Activated naive CD4-positive, alpha-beta T cell treated with anti-CD3 and anti-CD28 coated beads, Interleukin-2, amount 50 U/mL, for 16 hours (primary cell): Measurements from ENCODE around the gene PEX5.
A peak's percentile ranks its signal among the peaks of the same experiment; 100 is the strongest.
"Not testable (repeated sequence)": the region's sequence is repeated elsewhere in the genome, so short reads cannot be mapped to it uniquely, and the experiment has no call there.

ENCODE experiments used
- DNase-seq: peaks from one replicate; pipeline ENCODE4 v3.0.0-alpha.2; 2020

The PEX5 gene

DNA sequence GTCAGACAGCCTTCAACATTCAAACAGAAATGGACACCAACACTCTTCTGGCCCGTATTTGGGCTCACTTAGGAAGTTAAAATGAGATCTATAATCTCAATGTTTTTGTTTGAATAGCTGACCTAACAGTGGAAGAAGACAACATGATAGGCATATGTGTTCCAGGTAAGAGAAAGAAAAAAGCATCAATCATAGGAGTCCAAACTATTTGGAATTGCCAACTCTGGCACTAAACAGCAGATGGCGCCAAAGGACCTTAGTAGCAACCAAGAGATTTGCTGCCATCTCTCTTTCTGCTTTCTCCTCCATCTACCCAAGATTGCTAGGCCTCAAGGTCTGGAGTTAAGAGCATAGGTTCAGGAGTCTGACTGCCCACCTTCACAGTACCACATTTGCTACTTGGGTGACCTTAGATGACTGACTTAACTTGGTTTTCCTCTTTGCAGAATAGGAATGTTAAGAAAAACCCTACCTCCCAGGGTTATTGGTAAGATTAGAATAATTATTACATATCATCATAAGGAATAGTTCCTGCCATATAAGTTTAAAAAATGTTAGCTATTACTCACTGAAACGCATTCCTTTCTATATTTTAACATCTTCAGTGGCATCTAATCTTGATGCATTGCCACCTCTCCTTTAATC lies 30.2 kb downstream of the PEX5 start:
- peak; percentile 73 for DNase-seq

DNA sequence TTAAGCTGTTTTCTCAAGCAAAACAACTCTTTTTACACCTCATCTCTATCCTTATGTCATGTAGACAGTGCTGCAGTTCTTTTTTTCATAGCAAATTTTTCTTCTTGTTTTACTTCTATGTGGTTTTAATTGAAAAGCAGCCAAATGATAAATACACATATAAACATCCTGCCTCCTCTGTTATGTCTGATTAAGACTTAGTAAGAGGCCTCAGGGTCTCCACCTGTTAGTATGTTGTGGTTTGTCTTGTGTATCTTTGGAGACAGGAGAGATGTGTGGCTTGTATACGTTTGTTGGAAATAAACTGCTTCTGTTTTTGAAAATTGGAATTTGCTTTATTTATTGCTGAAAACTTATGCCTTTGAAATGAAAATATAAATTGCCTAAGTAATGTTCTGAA lies 32.0 kb downstream of the PEX5 start:
- DNase-seq, result no peak

DNA sequence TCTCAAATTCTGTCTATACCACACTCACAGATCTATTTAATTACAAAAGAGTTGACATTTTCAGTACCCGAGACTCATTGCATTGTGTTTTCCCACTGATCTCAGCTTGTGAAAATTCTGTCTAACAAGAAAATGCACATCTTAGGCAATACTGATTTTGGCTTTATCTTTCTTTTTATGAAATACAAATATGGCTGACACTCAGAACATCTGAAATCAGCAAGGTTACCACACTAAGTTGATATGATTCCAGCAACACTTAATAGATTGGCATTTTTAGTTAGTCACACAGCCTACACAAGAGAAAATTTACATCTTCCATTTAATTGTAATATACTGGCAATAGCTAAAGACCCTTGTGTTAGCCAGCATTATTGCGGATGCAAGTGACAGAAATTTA lies 40.3 kb downstream of the PEX5 start:
- no peak for DNase-seq

DNA sequence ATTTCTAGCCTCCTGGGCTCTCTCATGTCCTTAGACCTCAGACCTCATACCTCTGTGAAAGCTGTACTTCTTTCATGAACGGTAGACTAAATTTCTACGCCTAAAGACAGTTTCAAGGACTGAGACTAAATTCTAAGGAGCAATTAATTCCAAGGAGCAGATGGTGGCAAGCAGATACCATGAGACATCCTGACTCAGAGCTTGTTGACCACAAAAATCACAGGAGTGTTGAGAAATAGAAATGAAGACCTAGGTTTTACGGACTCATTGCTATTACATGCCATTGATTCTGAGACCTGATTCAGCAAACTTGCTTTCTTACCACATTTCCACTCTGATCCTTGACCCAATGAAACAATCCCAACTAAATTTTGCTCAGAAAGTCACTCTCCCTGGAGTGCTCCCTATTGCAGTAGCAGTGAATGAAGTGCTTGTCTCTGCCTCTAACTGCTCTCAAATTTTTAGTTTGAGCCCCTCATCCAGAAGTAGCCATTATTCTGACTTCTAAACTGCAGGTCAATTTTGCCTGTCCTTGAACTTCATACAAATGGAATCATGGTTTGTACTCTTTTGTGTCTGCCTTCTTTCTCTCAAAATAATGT lies 52.0 kb downstream of the PEX5 start:
- DNase-seq, result no peak

DNA sequence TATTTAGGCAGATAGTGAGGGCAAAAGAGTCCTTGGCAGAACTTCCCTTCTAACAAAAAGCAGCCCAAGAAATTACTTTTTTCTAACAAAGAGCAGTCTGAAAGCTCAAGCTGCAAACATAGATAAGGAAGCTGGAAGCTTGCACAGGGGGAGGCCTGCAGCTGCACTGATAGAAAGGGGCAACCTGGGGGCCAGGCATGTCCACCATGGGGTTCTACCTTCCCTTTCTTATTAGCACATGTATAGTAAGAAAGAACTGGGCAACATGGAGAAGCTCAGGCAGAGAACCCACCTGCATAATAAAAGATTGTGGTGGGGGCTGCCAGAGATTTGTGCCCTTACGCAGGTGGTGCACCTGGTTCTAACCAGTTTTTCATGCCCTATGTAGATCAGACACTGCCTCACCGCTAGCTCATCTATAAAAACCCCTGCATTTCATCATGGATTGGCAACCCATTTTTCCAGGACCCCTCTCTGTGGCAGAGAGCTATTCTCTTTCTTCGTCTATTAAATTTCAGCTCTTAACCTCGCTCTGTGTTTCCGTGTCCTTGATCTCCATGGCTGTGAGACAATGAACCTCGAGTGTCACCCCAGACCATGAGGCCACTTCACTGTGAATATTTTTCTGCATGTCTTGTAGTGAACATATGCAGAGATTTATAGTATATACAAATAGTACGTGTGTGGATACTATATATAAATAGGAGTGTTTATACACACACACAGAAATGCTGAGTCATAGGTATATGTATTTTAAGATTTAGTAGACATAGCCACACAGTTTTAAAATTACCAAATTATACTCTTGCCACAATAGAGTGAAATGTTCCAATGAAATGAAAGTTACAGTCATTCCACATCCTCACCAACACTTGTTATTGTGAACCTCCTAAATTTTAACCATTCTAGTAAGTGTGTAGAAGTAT lies 53.0 kb downstream of the PEX5 start:
- no peak for DNase-seq

DNA sequence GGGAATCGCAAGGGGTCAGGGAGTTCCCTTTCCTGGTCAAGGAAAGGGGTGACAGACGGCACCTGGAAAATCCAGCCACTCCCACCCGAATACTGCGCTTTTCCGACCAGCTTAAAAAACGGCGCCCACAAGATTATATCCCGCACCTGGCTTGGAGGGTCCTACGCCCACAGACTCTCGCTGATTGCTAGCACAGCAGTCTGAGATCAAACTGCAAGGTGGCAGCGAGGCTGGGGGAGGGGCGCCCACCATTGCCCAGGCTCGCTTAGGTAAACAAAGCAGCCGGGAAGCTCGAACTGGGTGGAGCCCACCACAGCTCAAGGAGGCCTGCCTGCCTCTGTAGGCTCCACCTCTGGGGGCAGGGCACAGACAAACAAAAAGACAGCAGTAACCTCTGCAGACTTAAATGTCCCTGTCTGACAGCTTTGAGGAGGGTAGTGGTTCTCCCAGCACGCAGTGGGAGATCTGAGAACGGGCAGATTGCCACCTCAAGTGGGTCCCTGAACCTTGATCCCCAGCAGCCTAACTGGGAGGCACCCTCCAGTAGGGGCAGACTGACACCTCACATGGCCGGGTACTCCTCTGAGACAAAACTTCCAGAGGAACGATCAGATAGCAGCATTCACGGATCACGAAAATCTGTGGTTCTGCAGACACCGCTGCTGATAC lies 62.0 kb downstream of the PEX5 start:
- DNase-seq, result not testable (repeated sequence)

DNA sequence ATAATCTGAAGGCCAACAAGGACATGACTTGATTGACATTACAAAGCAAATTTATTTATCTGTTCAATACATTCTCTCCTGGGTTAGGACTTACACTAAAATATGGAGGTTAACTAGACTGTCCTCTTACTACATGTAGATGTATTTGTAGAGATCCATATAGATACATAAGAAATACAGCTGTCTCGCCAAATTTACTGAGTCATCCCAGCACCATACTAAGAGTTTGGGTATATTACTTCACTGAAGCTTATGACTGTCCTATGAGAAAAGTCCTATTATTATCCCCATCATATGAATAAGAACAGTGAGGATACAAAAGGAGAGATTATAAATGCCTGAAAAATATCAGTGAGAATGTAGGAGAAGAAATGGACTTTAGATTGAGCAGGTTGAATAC lies 69.6 kb downstream of the PEX5 start:
- no peak for DNase-seq
